Activated T-cell treated with anti-CD3 and anti-CD28 coated beads, Interleukin-2, amount 50 U/mL, for 4 hours (primary cell): ENCODE data around the gene AK8. TPM values are rescaled to one million over a fixed set of nuclear protein-coding genes. Genes with fewer than 3 reads are reported as not detected.

Experiments
- ATAC-seq, 2 donors: fragments of 200-7000 bp; cut with Tn5 transposase; one replicate each; pipeline ENCODE4 v1.10.0; 2021
- DNase-seq: peaks from one replicate; pipeline ENCODE4 v3.0.0-alpha.2; 2020
- H3K27me3 Mint-ChIP-seq: one replicate; pipeline ENCODE4 v1.8.0; 2021; ENCODE audit warnings: low read depth, mixed read lengths
- H3K36me3 Mint-ChIP-seq: one replicate; pipeline ENCODE4 v1.8.0; 2022; ENCODE audit warnings: mixed read lengths; ENCODE audit not compliant: insufficient read depth
- H3K4me1 Mint-ChIP-seq: one replicate; pipeline ENCODE4 v1.8.0; 2021; ENCODE audit warnings: low read depth, mixed read lengths
- H3K4me3 Mint-ChIP-seq: one replicate; pipeline ENCODE4 v1.8.0; 2021; ENCODE audit warnings: mild to moderate bottlenecking, moderate library complexity, mixed read lengths
- H3K9me3 Mint-ChIP-seq: one replicate; pipeline ENCODE4 v1.8.0; 2021; ENCODE audit warnings: mixed read lengths
- total RNA-seq, 3 donors: library from RNA; stranded (reverse); gene quantifications; one replicate each; pipeline ENCODE4 v1.2.1, GENCODE V29; 2021

The AK8 gene
- total RNA-seq, 3 donors from 2014 or later = not detected

- peaks cover 41% of the 10 kb centered on the region for H3K27me3 Mint-ChIP-seq
- no peaks in the 10 kb centered on the region for H3K4me1 Mint-ChIP-seq
Measured at GRCh38 chr9:132813115-132813771, 64.8 kb downstream of the AK8 start.

GRCh38 chr9:132811985-132812384 is 66.1 kb downstream of the AK8 start:
- Mint-ChIP-seq H3K36me3 (no peaks in the 10 kb centered on the region), H3K9me3 (no peaks in the 10 kb centered on the region), H3K4me3 (no peak overlapping the region), H3K4me1 (no peaks in the 10 kb centered on the region), H3K27me3 (peaks cover 45% of the 10 kb centered on the region)
- DNase-seq (no peak), ATAC-seq (no peak)

More at GRCh38 chr9:132813115-132813771, 64.8 kb downstream of the AK8 start:
- no peak for DNase-seq
- H3K4me3 Mint-ChIP-seq = no peak overlapping the region
- H3K36me3 Mint-ChIP-seq = no peaks in the 10 kb centered on the region
- H3K9me3 Mint-ChIP-seq = no peaks in the 10 kb centered on the region
- no peak for ATAC-seq

- no peak for DNase-seq
- no peaks in the 10 kb centered on the region for H3K4me1 Mint-ChIP-seq
- no peak for ATAC-seq
- H3K36me3 Mint-ChIP-seq = no peaks in the 10 kb centered on the region
- H3K4me3 Mint-ChIP-seq = no peak overlapping the region
- H3K27me3 Mint-ChIP-seq = peaks cover 46% of the 10 kb centered on the region
- no peaks in the 10 kb centered on the region for H3K9me3 Mint-ChIP-seq
Measured at GRCh38 chr9:132810314-132810713, 67.8 kb downstream of the AK8 start.

- no peaks in the 10 kb centered on the region for H3K36me3 Mint-ChIP-seq
- no peak for ATAC-seq
- no peak overlapping the region for H3K4me3 Mint-ChIP-seq
- peaks cover 48% of the 10 kb centered on the region for H3K27me3 Mint-ChIP-seq
- no peak for DNase-seq
- H3K4me1 Mint-ChIP-seq = peaks cover 2% of the 10 kb centered on the region
- no peaks in the 10 kb centered on the region for H3K9me3 Mint-ChIP-seq
Measured at GRCh38 chr9:132809677-132810271, 68.3 kb downstream of the AK8 start.

- DNase-seq = no peak
- Mint-ChIP-seq H3K9me3 (no peaks in the 10 kb centered on the region), H3K27me3 (peaks cover 51% of the 10 kb centered on the region), H3K4me3 (no peak overlapping the region), H3K36me3 (no peaks in the 10 kb centered on the region), H3K4me1 (peaks cover 5% of the 10 kb centered on the region)
- no peak for ATAC-seq
Measured at GRCh38 chr9:132808645-132809044, 69.4 kb downstream of the AK8 start.

- Mint-ChIP-seq H3K4me3 (no peak overlapping the region), H3K36me3 (no peaks in the 10 kb centered on the region), H3K4me1 (peaks cover 5% of the 10 kb centered on the region), H3K27me3 (peaks cover 52% of the 10 kb centered on the region), H3K9me3 (no peaks in the 10 kb centered on the region)
- ATAC-seq = no peak
- DNase-seq = no peak
Measured at GRCh38 chr9:132806723-132807421, 71.2 kb downstream of the AK8 start.

- peaks cover 5% of the 10 kb centered on the region for H3K4me1 Mint-ChIP-seq
- no peaks in the 10 kb centered on the region for H3K36me3 Mint-ChIP-seq
Measured at GRCh38 chr9:132806306-132806705, 71.8 kb downstream of the AK8 start.

GRCh38 chr9:132804576-132805295 is 73.3 kb downstream of the AK8 start:
- H3K9me3 Mint-ChIP-seq = no peaks in the 10 kb centered on the region
- DNase-seq = no peak
- H3K4me3 Mint-ChIP-seq = no peak overlapping the region
- no peak for ATAC-seq
- H3K36me3 Mint-ChIP-seq = no peaks in the 10 kb centered on the region
- H3K27me3 Mint-ChIP-seq = peaks cover 58% of the 10 kb centered on the region
- peaks cover 8% of the 10 kb centered on the region for H3K4me1 Mint-ChIP-seq

More at GRCh38 chr9:132806306-132806705, 71.8 kb downstream of the AK8 start:
- Mint-ChIP-seq H3K27me3 (peaks cover 55% of the 10 kb centered on the region), H3K4me3 (no peak overlapping the region), H3K9me3 (no peaks in the 10 kb centered on the region)
- ATAC-seq (no peak), DNase-seq (no peak)

GRCh38 chr9:132802121-132802795 is 75.8 kb downstream of the AK8 start:
- ATAC-seq (no peak), DNase-seq (no peak)
- H3K9me3 Mint-ChIP-seq = no peaks in the 10 kb centered on the region
- H3K27me3 Mint-ChIP-seq = peaks cover 46% of the 10 kb centered on the region
- peaks cover 8% of the 10 kb centered on the region for H3K4me1 Mint-ChIP-seq
- no peak overlapping the region for H3K4me3 Mint-ChIP-seq
- no peaks in the 10 kb centered on the region for H3K36me3 Mint-ChIP-seq

GRCh38 chr9:132801659-132802058 is 76.4 kb downstream of the AK8 start:
- ATAC-seq (no peak), DNase-seq (no peak)
- H3K4me3 Mint-ChIP-seq = no peak overlapping the region
- peaks cover 48% of the 10 kb centered on the region for H3K27me3 Mint-ChIP-seq
- peaks cover 8% of the 10 kb centered on the region for H3K4me1 Mint-ChIP-seq
- no peaks in the 10 kb centered on the region for H3K36me3 Mint-ChIP-seq
- no peaks in the 10 kb centered on the region for H3K9me3 Mint-ChIP-seq

- Mint-ChIP-seq H3K4me3 (no peak overlapping the region), H3K36me3 (no peaks in the 10 kb centered on the region), H3K9me3 (no peaks in the 10 kb centered on the region), H3K4me1 (peaks cover 8% of the 10 kb centered on the region), H3K27me3 (peaks cover 49% of the 10 kb centered on the region)
- ATAC-seq (peak; percentile 80 to 81), DNase-seq (peak; percentile 59)
Measured at GRCh38 chr9:132800038-132800648, 77.9 kb downstream of the AK8 start.

- ATAC-seq (no peak), DNase-seq (no peak)
- Mint-ChIP-seq H3K36me3 (no peaks in the 10 kb centered on the region), H3K9me3 (no peaks in the 10 kb centered on the region), H3K4me1 (peaks cover 2% of the 10 kb centered on the region), H3K27me3 (peaks cover 47% of the 10 kb centered on the region), H3K4me3 (no peak overlapping the region)
Measured at GRCh38 chr9:132798817-132799790, 79.0 kb downstream of the AK8 start.
